Measurements from ENCODE around the gene PRKCA. TPM values are rescaled to one million over a fixed set of nuclear protein-coding genes. Genes with fewer than 3 reads are reported as not detected.

The PRKCA gene
- total RNA-seq, 1 donor from 2014 or later: 15.5 TPM

DNA sequence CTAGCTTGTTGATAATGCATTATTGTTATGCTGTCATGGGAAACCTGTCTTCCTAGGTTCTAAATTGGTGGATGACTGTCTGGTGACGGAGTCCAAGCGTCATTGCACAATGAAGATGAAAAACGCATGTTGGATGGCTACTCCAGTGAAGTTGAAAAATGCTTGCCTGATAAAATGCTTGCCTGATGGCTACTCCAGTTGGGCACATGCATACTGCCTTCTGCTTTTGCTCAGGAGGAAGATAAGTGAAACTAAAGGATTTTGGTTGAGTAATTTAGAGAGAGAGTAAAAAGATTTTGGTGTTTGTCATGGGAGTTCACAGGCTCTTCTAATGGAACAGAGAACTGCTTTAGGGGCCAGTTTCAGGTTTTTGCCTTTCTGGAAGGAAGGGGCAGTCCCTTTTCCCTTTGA is 118.6 kb downstream of the PRKCA start:
- Histone ChIP-seq H3K27me3 (no peaks in the 10 kb centered on the region), H3K27ac (peak overlapping the region; percentile 48), H3K9me3 (no peaks in the 10 kb centered on the region), H3K36me3 (no peaks in the 10 kb centered on the region), H3K4me3 (no peak overlapping the region), H3K4me1 (no peaks in the 10 kb centered on the region)
- TF ChIP-seq, protein P1, sequence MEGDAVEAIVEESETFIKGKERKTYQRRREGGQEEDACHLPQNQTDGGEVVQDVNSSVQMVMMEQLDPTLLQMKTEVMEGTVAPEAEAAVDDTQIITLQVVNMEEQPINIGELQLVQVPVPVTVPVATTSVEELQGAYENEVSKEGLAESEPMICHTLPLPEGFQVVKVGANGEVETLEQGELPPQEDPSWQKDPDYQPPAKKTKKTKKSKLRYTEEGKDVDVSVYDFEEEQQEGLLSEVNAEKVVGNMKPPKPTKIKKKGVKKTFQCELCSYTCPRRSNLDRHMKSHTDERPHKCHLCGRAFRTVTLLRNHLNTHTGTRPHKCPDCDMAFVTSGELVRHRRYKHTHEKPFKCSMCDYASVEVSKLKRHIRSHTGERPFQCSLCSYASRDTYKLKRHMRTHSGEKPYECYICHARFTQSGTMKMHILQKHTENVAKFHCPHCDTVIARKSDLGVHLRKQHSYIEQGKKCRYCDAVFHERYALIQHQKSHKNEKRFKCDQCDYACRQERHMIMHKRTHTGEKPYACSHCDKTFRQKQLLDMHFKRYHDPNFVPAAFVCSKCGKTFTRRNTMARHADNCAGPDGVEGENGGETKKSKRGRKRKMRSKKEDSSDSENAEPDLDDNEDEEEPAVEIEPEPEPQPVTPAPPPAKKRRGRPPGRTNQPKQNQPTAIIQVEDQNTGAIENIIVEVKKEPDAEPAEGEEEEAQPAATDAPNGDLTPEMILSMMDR (IDR thresholded peaks at IDR 0.05): no peak
- TF ChIP-seq POLR2A (IDR thresholded peaks at IDR 0.05) (no peak), POLR2AphosphoS5 (IDR thresholded peaks at IDR 0.05; ENCODE audit: insufficient read depth in 1 of 2, low read depth in 1 of 2) (no peak)
- no peak for DNase-seq (ENCODE audit: extremely low spot score in 2 of 2)
- intact Hi-C loops (cut with DNase I): no loop called here

DNA sequence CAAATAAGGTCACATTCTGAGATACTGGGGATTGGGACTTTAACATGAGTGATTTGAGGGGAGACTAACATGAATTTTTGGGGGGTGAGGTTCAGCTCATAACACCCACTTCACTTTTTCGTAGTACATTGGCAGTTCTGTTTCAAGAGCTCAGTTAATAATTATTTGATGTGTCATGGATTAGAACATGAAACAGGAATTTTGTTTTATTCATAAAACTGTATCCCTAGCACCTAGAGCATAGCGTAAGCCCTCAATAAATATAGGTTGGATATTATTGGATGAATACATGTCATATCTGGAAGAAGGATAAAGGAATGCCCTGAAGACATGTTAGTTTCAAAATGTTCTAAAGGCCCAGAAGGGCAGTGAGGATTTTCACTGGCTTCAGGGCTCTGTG is 119.8 kb downstream of the PRKCA start:
- intact Hi-C loops (cut with DNase I): no loop called here
- DNase-seq (ENCODE audit: extremely low spot score in 2 of 2): no peak
- H3K36me3 ChIP-seq: no peaks in the 10 kb centered on the region
- no peaks in the 10 kb centered on the region for H3K4me1 ChIP-seq
- TF ChIP-seq POLR2AphosphoS5 (IDR thresholded peaks at IDR 0.05; ENCODE audit: insufficient read depth in 1 of 2, low read depth in 1 of 2) (no peak), POLR2A (IDR thresholded peaks at IDR 0.05) (no peak)
- TF ChIP-seq, protein P1 (IDR thresholded peaks at IDR 0.05): no peak
- H3K27me3 ChIP-seq: no peaks in the 10 kb centered on the region
- H3K4me3 ChIP-seq: no peak overlapping the region
- no peaks in the 10 kb centered on the region for H3K9me3 ChIP-seq
- no peak overlapping the region for H3K27ac ChIP-seq

DNA sequence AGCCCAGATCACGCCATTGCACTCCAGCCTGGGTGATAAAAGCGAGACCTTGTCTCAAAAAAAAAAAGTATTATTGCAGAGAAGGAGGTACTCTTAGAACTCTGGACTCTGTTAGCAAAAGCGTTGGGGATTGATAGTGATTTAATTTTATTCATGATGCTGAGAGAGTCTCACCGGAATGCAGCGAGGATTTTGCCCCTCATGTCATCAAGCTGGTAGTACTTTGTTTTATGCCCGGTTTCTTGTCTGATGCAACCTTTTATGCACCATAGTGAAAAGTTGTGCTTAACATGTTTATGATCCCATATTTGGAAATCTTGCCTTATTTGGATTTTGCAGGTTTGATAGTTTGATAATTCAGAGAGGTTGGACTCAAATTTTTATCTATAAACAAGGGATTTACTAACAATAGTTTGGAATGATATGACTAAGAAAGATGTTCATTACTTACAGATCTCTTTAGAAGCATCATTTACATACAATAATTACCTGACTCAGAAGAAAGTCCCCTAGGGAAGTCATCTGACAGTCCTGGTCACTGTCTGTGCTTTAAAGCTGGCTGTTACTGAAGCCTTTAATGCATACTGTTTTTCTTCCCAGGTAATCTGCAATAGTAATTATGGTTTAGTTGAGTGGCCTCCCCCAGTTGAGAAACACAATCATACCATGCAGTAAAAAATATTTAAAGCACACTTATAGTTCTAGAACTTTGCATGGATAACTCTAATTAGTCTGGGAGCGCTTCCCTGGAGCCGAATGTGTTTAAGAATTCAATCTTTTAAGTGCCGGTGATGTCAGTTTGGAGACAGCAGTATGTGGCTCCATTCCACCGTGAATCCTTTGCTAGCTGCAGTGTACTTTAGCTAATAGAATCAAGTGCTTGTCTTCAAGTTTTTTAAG is 120.9 kb downstream of the PRKCA start:
- DNase-seq (ENCODE audit: extremely low spot score in 2 of 2): no peak
- Histone ChIP-seq H3K4me1 (no peaks in the 10 kb centered on the region), H3K27ac (no peak overlapping the region), H3K9me3 (no peaks in the 10 kb centered on the region), H3K4me3 (no peak overlapping the region), H3K27me3 (no peaks in the 10 kb centered on the region), H3K36me3 (no peaks in the 10 kb centered on the region)
- intact Hi-C loops (cut with DNase I): no loop called here
- TF ChIP-seq POLR2A (IDR thresholded peaks at IDR 0.05): no peak
- no peak for TF ChIP-seq POLR2AphosphoS5 (IDR thresholded peaks at IDR 0.05; ENCODE audit: insufficient read depth in 1 of 2, low read depth in 1 of 2)
- TF ChIP-seq, protein P1 (IDR thresholded peaks at IDR 0.05): no peak

DNA sequence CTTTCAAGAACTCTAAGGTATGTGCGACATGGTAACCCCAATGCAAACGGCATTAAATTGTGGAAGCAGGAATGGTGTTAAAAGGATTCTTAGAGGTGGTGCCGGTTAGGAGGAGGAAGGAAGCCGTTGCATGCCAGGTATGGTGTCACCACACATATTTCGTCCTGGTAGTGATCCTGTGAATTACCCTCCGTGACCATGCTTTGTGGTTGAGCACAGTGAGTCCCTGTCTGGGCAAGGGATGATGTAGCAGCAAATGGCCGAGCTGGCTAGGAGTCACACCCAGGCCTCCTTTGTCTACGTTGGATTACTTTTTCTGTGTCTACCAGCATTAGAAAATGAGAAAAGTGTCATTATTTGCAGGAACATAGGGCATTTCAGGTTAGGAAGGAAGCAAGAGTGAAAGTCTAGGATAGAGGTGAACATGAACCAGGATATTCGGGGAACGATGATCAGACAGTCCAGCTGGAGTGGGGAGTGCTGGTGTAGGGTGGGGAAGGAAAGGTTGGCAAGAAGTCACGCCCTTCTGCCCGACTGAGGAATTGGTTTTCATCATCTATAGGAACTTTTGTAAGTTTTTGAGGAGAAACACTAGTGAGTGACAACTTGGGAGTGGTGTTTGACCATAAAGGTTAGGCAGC is 123.5 kb downstream of the PRKCA start:
- no peak for DNase-seq (ENCODE audit: extremely low spot score in 2 of 2)
- Histone ChIP-seq H3K27me3 (no peaks in the 10 kb centered on the region), H3K4me1 (peaks cover 8% of the 10 kb centered on the region), H3K9me3 (no peaks in the 10 kb centered on the region), H3K36me3 (no peaks in the 10 kb centered on the region), H3K27ac (no peak overlapping the region), H3K4me3 (no peak overlapping the region)
- TF ChIP-seq POLR2AphosphoS5 (IDR thresholded peaks at IDR 0.05; ENCODE audit: insufficient read depth in 1 of 2, low read depth in 1 of 2) (no peak), POLR2A (IDR thresholded peaks at IDR 0.05) (no peak)
- TF ChIP-seq, protein P1 (IDR thresholded peaks at IDR 0.05): no peak
- intact Hi-C loops (cut with DNase I): no loop called here

Data from vagina (tissue), 2 donors.